HG02588 (cell line): Measurements from ENCODE around the gene TSPAN10.

Source experiments
- ATAC-seq: cut with Tn5 transposase; IDR thresholded peaks from one replicate; pipeline ENCODE4 v1.9.1; 2021; ENCODE audit warnings: mild to moderate bottlenecking, moderate library complexity; ENCODE audit not compliant: unreplicated experiment

Gene TSPAN10

GRCh38 chr17:81685108-81685507, 48.1 kb downstream of the TSPAN10 start:
- ATAC-seq = no peak

DNA sequence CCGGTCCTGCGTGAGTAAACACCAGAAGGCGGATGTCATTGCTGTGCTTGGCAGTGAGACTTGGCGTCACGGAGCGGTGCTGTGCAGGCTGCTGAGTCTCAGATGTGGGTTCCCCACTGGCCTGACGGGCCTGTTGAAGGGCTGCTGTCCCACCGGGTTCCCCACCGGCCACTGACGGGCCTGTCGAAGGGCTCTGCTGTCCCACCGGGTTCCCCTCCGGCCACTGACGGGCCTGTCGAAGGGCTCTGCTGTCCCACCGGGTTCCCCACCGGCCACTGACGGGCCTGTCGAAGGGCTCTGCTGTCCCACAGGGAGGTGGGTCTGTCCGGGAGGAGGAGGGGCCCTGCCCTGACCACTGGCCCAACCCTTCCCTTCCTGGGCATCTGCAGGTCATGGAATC, 49.6 kb downstream of the TSPAN10 start:
- no peak for ATAC-seq

- no peak for ATAC-seq
Measured at GRCh38 chr17:81687770-81688541, 51.0 kb downstream of the TSPAN10 start.

GRCh38 chr17:81688616-81689015, 51.6 kb downstream of the TSPAN10 start:
- no peak for ATAC-seq

GRCh38 chr17:81690066-81690465, 53.1 kb downstream of the TSPAN10 start:
- no peak for ATAC-seq

DNA sequence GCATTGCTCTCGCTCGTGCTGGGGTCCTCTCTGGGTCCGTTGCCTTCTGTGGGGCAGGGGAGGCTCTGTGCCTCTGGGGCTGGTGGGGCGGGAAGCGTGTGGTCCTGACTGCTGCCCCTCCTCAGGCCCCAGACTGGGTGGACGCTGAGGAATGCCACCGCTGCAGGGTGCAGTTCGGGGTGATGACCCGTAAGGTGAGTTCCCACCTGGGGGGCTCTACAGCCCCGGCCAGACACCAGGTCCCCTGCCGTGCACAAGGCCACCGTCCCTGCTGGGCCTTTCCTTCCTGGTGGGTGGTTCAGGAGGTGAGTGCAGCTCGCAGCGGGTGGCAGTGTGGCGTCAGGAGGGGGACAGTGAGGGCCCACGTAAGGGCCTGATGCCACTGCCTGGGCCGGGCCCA, 53.6 kb downstream of the TSPAN10 start:
- ATAC-seq = no peak

DNA sequence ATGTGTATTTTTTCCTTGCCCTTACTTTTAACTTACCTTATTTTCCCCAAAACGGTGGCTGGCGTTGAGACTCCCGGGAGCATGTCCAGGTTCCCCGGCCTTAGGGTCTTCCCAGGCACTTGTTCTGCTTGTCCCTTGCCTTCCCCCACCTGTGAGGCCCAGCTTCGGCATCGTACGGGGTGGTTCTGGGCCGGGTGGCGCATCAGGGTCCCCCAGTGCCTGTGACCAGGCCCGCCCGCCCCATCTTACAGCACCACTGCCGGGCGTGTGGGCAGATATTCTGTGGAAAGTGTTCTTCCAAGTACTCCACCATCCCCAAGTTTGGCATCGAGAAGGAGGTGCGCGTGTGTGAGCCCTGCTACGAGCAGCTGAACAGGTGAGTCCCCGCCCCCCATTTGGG, 54.2 kb downstream of the TSPAN10 start:
- ATAC-seq = no peak

DNA sequence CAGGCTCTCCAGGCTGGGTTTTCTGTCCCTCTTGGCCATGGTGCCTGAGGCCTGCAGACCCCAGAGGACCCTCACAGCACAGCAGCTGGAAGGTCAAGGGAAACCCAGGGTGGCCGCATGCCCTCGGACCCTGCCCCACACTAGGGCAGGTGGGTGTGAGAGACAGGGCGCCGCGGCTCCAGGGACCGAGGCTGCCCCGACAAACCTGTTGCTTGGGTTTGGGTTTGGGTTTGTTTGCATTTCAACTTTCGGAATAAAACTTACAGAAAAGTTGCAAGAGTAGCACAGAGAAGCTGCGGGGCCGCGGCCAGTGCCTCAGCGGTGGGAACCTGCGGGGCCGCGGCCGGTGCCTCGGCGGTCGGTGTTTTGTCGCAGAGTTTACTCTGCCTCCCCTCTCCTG, 54.6 kb downstream of the TSPAN10 start:
- ATAC-seq = no peak

DNA sequence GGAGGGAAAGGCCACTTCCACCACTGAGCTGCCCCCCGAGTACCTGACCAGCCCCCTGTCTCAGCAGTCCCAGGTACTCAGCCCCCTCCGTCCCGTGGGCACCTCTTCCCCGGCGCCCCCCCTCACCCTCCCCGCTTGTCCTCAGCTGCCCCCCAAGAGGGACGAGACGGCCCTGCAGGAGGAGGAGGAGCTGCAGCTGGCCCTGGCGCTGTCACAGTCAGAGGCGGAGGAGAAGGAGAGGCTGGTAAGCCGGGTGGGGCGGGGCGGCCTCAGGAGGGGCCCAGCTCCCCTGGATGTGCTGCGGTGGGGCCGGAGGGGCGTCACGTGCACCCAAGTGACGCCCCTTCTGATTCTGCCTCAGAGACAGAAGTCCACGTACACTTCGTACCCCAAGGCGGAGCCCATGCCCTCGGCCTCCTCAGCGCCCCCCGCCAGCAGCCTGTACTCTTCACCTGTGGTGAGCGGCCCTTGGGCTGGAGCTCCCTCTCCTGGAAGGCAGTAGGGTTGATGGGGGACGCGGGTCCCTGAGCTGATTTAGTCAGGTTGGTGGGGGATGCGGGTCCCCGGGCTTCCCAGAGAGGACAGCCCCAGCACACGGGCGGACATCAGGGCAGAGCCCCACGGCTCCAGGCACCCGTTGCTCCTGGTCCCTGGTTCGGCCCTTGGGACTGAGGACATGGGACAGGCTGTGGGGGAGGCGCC, 56.7 kb downstream of the TSPAN10 start:
- ATAC-seq = no peak

DNA sequence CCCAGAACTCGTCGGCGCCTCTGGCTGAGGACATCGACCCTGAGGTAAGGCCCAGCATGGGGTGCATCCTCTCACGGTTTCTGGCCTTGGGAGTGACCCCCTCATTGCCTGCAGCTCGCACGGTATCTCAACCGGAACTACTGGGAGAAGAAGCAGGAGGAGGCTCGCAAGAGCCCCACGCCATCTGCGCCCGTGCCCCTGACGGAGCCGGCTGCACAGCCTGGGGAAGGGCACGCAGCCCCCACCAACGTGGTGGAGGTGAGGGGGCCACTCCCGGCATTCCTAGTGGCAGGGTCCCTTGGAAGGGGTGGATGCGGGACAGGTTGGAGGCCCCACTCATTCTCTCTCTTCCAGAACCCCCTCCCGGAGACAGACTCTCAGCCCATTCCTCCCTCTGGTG, 57.8 kb downstream of the TSPAN10 start:
- no peak for ATAC-seq

- no peak for ATAC-seq
Measured at GRCh38 chr17:81695211-81695610, 58.2 kb downstream of the TSPAN10 start.

DNA sequence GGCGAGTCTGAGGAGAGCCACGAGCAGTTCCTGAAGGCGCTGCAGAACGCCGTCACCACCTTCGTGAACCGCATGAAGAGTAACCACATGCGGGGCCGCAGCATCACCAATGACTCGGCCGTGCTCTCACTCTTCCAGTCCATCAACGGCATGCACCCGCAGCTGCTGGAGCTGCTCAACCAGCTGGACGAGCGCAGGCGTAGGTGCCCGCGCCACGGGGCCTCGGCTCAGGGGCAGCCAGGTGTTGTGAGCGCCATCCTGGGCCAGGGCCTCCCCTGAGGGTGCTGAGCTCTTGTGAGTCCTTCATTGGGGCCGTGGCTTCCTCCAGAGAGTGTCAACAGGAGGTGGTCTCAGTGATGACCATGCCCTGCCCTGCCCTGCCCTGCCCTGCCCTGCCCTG, 58.8 kb downstream of the TSPAN10 start:
- ATAC-seq = no peak

GRCh38 chr17:81696218-81696941, 59.4 kb downstream of the TSPAN10 start:
- no peak for ATAC-seq

DNA sequence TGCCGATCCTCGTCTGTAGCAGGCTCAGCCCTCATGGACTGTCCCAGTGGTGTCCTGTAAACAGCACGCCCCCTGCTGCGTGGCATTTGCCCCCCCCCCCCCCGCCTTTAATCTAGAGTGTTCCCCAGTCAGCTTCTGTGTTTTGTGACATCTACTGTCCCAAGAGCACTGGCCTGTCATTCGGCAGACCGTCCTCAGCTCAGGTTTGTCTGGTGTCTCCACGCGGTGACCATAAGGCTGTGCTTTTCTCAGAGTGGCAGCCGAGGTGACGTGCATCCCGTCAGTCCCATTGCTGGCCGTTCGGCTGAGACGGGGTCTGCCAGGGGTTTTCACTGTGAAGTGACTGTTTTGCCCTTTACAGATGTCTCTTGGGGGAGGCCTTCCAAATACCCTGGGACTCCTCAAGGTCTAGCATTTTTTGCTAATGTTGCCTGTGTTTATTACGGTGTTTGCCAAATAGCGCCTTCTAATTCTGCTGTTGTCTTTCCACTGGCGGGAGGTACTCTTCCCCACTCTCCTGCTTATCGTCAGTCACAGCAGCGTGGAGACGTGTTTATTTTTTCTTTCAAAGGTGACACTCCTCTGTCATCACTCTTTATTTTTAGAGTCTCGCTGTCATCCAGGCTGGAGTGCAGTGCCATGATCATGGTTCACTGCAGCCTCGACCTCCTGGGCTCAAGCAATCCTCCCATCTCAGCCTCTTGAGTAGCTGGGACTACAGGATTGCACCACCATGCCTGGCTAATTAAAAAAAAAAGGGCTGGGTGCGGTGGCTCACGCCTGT, 60.5 kb downstream of the TSPAN10 start:
- no peak for ATAC-seq
